Calu3 (cell line): ENCODE measurements around the gene MBD6. TPM values are rescaled to one million over a fixed set of nuclear protein-coding genes. Genes with fewer than 3 reads are reported as not detected.

Experiments used
- BruUV-seq: library from RNA; stranded (reverse); fragments of 400-500 nt; replicated peaks from 2 replicates; lab custom pipeline; 2021; lab: Mats Ljungman, UMichigan
- CTCF ChIA-PET: fragments of 300-600 bp; sonication (Branson Sonifier 250); formaldehyde crosslinking; loops from one replicate; lab custom pipeline; 2022; ENCODE audit warnings: antibody characterized with exemption; lab: Charles Lee
- DNase-seq: peaks from one replicate; pipeline ENCODE4 v3.0.0; 2022
- H3K27ac Mint-ChIP-seq: one replicate; pipeline ENCODE4 v1.8.0; 2022; ENCODE audit warnings: mixed read lengths; ENCODE audit not compliant: unreplicated experiment
- H3K27me3 Mint-ChIP-seq: one replicate; pipeline ENCODE4 v1.8.0; 2022; ENCODE audit warnings: mixed read lengths; ENCODE audit not compliant: unreplicated experiment
- H3K36me3 Mint-ChIP-seq: one replicate; pipeline ENCODE4 v1.8.0; 2022; ENCODE audit warnings: mild to moderate bottlenecking, moderate library complexity, mixed read lengths; ENCODE audit not compliant: insufficient read depth, unreplicated experiment
- H3K4me1 Mint-ChIP-seq: one replicate; pipeline ENCODE4 v1.8.0; 2022; ENCODE audit warnings: mild to moderate bottlenecking, low read depth, mixed read lengths; ENCODE audit not compliant: unreplicated experiment
- H3K4me3 Mint-ChIP-seq: one replicate; pipeline ENCODE4 v1.8.0; 2022; ENCODE audit warnings: mild to moderate bottlenecking, low read depth, moderate library complexity, mixed read lengths; ENCODE audit not compliant: unreplicated experiment
- H3K9me3 Mint-ChIP-seq: one replicate; pipeline ENCODE4 v1.8.0; 2022; ENCODE audit warnings: low read depth, mixed read lengths; ENCODE audit not compliant: unreplicated experiment
- intact Hi-C: fragments of 100-400 bp; cut with micrococcal nuclease; formaldehyde crosslinking; loops from one replicate; pipeline ENCODE4 v1.10.0; 2022; ENCODE audit not compliant: unreplicated experiment
- total RNA-seq: library from RNA; stranded (reverse); gene quantifications from 2 replicates; pipeline ENCODE4 v1.2.3, GENCODE V29; 2022
- TF ChIP-seq, protein P1 (sequence below): fragments of 200-600 bp; IDR thresholded peaks from one replicate; pipeline ENCODE4 v1.8.0; 2022; ENCODE audit warnings: antibody characterized with exemption; ENCODE audit not compliant: unreplicated experiment

MBD6 gene
- total RNA-seq, 1 experiment from 2014 or later = 127 TPM

- CTCF ChIA-PET = no interaction called here
- TF ChIP-seq, protein P1, sequence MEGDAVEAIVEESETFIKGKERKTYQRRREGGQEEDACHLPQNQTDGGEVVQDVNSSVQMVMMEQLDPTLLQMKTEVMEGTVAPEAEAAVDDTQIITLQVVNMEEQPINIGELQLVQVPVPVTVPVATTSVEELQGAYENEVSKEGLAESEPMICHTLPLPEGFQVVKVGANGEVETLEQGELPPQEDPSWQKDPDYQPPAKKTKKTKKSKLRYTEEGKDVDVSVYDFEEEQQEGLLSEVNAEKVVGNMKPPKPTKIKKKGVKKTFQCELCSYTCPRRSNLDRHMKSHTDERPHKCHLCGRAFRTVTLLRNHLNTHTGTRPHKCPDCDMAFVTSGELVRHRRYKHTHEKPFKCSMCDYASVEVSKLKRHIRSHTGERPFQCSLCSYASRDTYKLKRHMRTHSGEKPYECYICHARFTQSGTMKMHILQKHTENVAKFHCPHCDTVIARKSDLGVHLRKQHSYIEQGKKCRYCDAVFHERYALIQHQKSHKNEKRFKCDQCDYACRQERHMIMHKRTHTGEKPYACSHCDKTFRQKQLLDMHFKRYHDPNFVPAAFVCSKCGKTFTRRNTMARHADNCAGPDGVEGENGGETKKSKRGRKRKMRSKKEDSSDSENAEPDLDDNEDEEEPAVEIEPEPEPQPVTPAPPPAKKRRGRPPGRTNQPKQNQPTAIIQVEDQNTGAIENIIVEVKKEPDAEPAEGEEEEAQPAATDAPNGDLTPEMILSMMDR = no peak
- DNase-seq = no peak
- TSS peak; percentile 24 for BruUV-seq
- peaks cover 99% of the 10 kb centered on the region for H3K36me3 Mint-ChIP-seq
- H3K4me1 Mint-ChIP-seq = peaks cover 47% of the 10 kb centered on the region
- intact Hi-C loops = no loop called here
- H3K27me3 Mint-ChIP-seq = no peaks in the 10 kb centered on the region
- H3K4me3 Mint-ChIP-seq = peak overlapping the region; percentile 95
- peak overlapping the region; percentile 88 for H3K27ac Mint-ChIP-seq
- H3K9me3 Mint-ChIP-seq = no peaks in the 10 kb centered on the region
Measured at GRCh38 chr12:57522887-57523705, 472 bp downstream of the MBD6 start.

DNA sequence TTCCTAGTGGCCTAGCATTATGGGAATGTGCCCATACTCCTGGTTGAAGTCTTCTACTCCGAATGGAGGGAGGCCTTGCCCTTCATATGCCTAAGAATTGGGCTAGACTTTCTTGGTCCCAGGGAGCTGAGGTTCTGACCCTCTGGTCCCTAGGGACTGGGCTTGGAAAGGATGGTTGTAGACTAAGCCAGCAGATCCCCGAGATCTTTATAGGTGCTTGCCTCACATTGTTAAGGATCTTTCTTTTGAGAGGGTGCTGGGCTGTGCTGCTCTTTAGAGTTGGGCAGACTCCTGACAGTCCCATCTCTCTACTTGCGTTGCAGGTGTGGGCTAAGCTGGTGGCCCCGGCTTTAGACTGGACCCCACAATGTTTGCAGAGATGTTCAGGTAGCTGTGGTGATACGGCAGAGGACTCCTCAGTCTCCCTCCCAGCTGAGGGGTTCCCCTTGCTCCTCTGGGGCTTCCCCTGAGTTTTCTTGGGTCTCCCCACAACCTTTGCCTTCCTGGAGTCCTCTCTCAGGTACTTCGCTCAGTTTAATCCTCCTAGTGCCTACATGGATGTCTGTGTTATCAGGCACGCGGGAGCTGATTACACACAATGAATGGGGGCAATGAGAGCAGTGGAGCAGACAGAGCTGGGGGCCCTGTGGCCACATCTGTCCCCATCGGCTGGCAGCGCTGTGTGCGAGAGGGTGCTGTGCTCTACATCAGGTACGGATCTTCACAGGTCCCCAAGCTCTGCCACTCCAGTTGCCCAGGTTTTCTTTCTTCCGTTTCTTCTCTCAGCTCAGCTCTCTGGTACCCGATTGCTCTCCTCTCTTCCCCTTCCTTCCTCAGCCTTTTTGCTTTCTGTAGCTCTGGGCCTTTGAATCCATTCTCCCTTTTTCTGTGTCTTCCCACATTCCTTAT lies 1.3 kb downstream of the MBD6 start:
- no TSS peak for BruUV-seq
- H3K27me3 Mint-ChIP-seq = no peaks in the 10 kb centered on the region
- TF ChIP-seq, protein P1 = no peak
- intact Hi-C loops = no loop called here
- DNase-seq = no peak
- H3K4me3 Mint-ChIP-seq = peak overlapping the region; percentile 95
- CTCF ChIA-PET = interaction anchor here (0.6 to 0.8 kb wide), 2 partner anchors 71 to 762 kb away, joined by 3 to 4 read pairs; no protein-coding TSS in a partner anchor
- H3K4me1 Mint-ChIP-seq = peaks cover 38% of the 10 kb centered on the region
- H3K36me3 Mint-ChIP-seq = peaks cover 99% of the 10 kb centered on the region
- no peaks in the 10 kb centered on the region for H3K9me3 Mint-ChIP-seq
- H3K27ac Mint-ChIP-seq = peak overlapping the region; percentile 88

GRCh38 chr12:57524814-57525614 lies 2.4 kb downstream of the MBD6 start:
- TF ChIP-seq, protein P1 = no peak
- CTCF ChIA-PET = no interaction called here
- no peak overlapping the region for H3K27ac Mint-ChIP-seq
- no peak for DNase-seq
- peak overlapping the region; percentile 95 for H3K4me3 Mint-ChIP-seq
- H3K27me3 Mint-ChIP-seq = no peaks in the 10 kb centered on the region
- no peaks in the 10 kb centered on the region for H3K9me3 Mint-ChIP-seq
- intact Hi-C loops = no loop called here
- peaks cover 32% of the 10 kb centered on the region for H3K4me1 Mint-ChIP-seq
- H3K36me3 Mint-ChIP-seq = peaks cover 99% of the 10 kb centered on the region
- no TSS peak for BruUV-seq
